ENCODE data around the gene NUP85.
"Not testable (repeated sequence)": the region's sequence is repeated elsewhere in the genome, so short reads cannot be mapped to it uniquely, and the experiment has no call there.

Gene NUP85

GRCh38 chr17:75205793-75206163, 299 bp downstream of the NUP85 start:
- DNase-seq: no peak

GRCh38 chr17:75207050-75207407, 1.6 kb downstream of the NUP85 start:
- not testable (repeated sequence) for DNase-seq

- DNase-seq: no peak
Measured at GRCh38 chr17:75207760-75208159, 2.3 kb downstream of the NUP85 start.

DNA sequence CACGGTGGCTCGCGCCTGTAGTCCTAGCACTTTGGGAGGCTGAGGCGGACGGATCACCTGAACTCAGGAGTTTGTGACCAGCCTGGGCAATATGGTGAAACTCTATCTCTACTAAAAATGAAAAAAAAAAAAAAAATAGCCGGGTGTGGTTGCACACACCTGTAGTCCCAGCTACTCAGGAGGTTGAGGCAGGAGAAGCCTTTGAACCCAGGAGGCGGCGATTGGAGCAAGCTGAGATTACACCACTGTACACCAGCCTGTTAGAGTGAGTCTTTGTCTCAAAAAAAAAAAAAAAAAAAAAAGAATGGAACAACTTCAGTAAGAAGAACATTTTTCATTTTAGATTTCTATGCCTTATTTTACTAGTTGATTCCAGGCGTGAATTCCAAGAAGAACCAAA, 2.7 kb downstream of the NUP85 start:
- no peak for DNase-seq

DNA sequence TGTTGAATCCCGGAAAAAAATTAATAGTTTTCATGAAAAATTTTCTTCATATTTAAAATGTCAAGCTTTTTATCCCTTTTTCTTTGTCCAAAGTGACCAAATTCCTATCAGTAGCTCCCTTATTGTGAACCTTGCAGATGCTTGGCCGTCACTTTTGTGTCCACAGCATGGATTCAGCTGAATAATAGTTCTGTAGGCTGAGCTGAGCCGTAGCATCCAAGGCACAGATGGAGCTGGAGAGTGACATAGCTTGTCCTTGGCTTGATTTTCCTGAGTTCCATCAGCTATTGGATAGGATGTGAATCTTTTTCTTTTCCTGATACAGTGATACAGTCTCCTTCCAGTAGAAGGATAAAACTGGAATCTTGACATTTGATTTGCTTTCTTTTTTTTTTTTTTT, 3.6 kb downstream of the NUP85 start:
- DNase-seq: no peak

DNA sequence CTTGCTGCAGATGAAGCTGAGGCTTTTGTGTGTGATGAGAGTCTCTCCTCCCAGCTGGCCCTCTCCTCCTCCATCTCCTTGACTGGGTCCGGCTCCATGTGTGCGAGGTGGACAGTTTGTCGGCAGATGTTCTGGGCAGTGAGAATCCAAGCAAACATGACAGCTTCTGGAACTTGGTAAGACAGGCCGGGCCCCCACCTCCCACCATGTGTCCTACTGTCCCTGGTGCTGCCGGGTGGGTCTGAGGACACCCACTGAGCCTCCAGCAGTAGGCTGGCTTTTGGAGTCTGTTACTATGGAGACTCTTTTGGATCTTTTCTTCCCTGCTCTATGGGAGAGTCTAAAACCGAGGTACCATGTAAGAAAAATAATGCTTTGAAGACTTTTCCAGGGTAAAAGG, 12.7 kb downstream of the NUP85 start:
- no peak for DNase-seq

DNA sequence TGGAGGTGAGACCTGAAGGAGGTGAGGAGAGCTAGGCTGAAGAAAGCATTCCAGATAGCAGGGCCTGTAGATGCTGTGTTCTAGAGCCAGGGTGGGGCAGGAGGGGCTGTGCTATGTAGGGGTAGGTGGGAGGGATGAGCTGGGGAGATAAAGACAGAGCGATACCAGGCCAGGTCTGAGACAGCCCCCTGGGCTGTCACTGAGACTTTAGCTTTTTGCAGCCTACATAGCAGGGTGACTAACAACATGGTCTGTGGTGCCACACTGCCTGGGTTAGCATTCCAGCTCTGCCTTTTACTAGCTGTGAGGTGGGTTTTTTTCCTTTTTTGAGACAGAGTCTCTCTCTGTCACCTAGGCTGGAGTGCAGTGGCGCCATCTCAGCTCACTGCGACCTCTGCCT, 14.3 kb downstream of the NUP85 start:
- DNase-seq: no peak

DNA sequence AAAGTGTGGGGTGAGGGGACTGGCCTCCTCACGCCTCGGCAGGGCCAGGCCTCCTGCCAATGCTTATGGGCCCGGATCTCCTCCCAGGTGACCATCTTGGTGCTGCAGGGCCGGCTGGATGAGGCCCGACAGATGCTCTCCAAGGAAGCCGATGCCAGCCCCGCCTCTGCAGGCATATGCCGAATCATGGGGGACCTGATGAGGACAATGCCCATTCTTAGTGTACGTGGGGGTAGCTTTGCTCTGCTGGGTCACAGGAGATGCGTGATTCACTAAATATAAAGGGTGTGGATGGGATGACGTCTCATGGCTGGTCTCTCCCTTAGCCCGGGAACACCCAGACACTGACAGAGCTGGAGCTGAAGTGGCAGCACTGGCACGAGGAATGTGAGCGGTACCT, 19.5 kb downstream of the NUP85 start:
- DNase-seq: no peak

- DNase-seq: no peak
Measured at GRCh38 chr17:75227729-75228128, 22.2 kb downstream of the NUP85 start.

DNA sequence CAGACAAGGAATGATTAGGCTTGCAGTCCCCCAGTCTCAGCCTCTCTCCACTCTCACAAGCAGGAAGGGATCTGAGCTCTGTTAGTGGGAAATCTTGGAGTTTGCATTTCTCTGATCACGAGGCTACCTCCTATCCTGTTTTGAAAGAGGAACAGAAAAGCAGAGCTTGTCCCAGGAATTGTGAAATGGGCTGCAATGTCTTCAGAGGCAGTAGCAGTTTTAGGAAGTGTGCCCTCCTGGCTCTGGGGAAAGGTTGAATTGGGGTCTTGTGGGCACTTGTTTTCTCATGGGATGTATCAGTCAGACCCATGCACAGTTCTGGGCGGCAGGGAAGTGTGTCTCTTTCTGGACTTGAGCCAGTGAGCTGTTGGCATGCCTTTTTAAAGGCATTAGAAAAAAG, 22.8 kb downstream of the NUP85 start:
- no peak for DNase-seq

- no peak for DNase-seq
Measured at GRCh38 chr17:75228847-75229246, 23.4 kb downstream of the NUP85 start.

- no peak for DNase-seq
Measured at GRCh38 chr17:75231071-75231470, 25.6 kb downstream of the NUP85 start.

- no peak for DNase-seq
Measured at GRCh38 chr17:75231741-75232464, 26.4 kb downstream of the NUP85 start.

DNA sequence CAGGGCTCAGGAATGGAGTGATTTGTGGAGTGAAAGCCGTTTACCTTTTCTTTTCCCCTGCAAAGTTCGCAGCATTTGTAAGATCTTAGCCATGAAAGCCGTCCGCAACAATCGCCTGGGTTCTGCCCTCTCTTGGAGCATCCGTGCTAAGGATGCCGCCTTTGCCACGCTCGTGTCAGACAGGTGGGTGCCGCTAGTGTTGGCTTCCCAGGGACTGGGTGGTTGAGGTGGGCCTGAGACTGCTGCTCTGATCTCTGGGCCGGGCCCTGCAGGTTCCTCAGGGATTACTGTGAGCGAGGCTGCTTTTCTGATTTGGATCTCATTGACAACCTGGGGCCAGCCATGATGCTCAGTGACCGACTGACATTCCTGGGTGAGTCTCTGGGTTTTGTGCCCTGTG, 27.3 kb downstream of the NUP85 start:
- no peak for DNase-seq

DNA sequence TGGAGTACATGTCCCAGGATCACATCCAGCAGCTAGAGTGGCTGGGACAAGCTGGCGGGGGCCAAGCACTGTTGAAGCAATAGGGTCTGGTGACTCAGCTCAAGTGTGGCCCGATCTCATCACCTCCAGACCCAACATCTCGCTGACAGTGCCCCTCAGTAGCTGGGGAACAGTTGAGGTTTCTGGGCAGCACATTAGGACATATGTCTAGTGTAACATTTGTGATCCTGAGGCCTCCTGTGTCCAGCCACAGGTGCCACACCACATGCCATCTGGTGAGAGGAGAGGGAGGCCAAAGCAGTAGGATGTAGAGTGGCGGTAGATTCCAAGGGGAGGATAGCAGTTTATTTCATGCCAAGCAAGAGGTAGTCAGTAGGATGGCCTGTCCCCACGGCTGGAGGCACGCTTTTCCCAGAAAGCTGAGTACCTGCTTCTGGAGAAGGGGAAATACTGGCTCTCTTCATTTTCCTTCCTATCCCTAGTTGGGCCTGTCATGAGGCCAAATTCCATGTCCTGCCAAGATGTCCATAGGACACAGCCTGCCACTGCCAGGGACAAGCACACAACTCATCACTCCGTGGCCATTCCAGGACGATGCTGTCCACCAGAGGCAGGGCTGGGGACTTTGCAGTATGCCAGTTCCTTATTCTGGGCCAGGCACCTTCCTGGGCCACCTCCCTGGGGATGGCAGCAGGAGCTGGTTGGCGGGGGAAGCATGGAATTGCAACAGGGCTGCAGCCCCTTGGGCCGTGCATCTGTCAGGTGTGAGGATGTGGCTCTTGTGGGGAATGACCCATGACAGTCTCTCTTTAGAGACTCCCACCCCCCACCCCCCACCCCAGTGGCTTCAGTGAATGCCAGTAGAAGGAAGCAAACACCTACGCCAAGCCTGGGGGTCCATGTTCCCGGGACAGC, 31.9 kb downstream of the NUP85 start:
- DNase-seq: no peak

GRCh38 chr17:75238020-75238580, 32.6 kb downstream of the NUP85 start:
- DNase-seq: no peak

DNA sequence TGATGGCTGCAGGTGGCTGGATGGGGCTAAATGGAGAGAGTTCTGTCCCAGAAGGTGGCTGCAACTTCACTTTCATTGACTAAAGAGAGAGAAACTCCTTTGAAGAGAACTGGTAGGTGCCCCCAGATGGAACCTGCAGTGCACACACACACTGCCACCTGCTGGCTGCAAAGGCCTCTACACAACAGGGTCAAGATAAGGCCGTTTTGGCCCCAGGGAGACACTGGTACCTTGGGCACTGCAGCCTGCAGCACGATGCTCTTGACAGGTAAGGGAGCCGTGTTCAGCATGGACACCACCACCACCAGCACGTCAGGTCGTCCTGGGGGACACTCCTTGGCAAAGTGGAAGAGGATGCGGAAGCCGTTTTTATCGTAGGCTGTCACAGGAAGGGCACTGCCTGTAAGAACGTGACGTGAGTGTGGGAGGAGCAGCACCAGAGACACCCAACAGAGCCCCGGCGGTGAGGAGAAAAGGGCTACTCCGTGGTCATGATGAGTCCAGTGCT, 33.3 kb downstream of the NUP85 start:
- no peak for DNase-seq

- no peak for DNase-seq
Measured at GRCh38 chr17:75239214-75239613, 33.7 kb downstream of the NUP85 start.

- no peak for DNase-seq
Measured at GRCh38 chr17:75239778-75240393, 34.4 kb downstream of the NUP85 start.

DNA sequence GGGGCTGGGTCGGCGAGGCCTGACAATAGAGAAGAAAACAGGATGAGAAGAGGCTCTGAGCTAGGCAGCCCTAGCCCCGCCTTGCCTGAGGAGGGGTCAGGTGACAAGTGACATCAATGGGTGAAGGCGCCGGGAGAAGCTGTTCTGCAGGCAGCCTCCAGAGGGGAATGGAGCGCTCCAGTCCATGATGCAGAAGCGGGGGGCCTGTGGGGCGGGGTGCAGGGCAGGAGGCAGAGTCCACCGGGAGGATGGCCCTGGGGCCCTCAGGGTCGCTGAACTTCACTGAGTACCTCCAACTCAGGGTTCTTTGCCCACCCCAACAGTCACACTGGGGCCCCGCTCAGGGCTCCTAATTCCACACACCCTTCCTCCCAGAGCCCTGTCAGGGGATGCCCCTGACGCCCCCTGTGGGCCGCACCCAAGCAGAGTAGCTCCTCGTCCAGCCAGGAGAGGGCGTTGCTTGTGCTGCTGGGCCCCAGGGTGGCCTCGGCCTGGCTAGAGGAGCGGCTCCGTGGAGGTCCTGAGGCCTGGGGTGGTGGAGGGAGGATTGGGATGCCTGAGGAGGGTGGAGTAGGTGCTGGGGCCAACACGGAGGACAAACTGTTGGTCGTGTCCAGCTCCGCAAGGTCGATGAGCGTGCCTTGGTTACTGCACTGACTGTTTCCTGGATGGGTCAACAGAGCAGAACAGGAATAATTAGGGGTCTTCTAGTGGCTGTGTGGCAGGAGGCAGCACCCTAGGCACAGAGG, 35.1 kb downstream of the NUP85 start:
- no peak for DNase-seq

DNA sequence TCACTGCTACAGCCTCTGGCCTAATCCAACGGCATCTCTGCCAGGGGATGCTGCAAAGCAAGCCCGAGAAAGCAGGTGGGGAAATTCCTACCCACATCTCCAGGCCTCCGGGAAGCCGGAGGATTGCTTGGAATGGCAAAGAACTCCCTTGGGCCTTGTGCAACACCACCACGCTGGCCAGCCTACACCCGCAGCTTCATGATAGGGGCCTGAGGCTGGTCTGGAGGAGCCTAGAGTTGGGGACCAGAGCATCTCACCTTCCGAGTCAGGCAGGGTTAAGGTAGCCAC, 35.6 kb downstream of the NUP85 start:
- no peak for DNase-seq

DNA sequence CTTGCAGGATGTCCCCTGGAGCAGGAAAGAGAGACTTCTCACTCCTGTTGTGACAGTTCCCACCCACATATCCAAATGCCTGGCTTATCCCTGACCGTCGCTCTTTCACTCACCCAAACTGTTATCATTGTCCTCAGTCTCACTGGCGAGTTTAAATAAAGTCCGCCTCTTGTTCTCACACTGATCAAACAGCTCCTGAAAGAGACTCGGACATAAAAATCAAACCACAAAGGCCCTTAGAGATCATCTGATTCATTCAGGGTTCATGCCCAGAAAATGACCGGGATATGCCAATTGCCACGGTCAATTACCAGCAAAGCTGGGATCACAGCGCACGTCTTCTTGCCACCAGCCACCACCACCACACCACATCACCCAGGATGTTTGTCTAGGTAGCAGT, 36.0 kb downstream of the NUP85 start:
- no peak for DNase-seq

DNA sequence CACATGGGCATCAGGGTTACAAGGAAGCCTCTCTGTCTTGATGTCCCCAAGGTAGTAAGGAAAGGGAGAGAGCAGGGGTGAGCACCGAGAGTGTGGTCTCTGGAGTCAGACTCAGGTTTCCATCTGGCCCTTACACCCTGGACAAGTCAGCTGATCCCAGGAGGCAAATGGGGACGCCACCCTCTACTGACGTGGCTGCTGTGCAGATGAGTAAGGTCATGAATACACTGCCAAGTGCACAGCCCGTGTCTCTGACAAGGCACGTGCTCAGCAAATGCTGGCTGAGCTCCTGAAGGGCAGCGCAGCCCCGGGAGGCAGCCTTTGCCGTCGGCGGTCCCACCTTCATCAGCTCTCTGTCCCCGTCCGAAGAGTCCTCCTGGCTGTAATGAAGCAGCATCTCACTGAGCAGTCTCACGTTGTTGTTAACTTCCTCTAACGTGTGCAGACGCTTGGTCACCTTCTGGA, 36.5 kb downstream of the NUP85 start:
- no peak for DNase-seq
